ENCODE measurements around the gene LCN15. TPM values are rescaled to one million over a fixed set of nuclear protein-coding genes. Genes with fewer than 3 reads are reported as not detected.
A peak's percentile ranks its signal among the peaks of the same experiment; 100 is the strongest.

LCN15 gene
- total RNA-seq, 1 experiment from 2014 or later: not detected

- H2BK12ac ChIP-seq (ENCODE audit: insufficient read length, low read depth, low read length): no peak within 1 kb of the TSS
- peaks cover 11% of the 10 kb centered on the region for H3K79me1 ChIP-seq (ENCODE audit: insufficient read depth, low read depth, low read length, poor library complexity, severe bottlenecking)
- no peaks in the 10 kb centered on the region for H3K4me1 ChIP-seq (ENCODE audit: insufficient read depth, low read length)
- no peak within 1 kb of the TSS for H4K91ac ChIP-seq (ENCODE audit: insufficient read length, low read depth, low read length)
- H2AFZ ChIP-seq (ENCODE audit: low read length): no peak within 1 kb of the TSS
- H3K56ac ChIP-seq (ENCODE audit: insufficient read length, low read depth, low read length): no peak within 1 kb of the TSS
- DNase-seq: peak; percentile 65
- H4K20me1 ChIP-seq (ENCODE audit: control insufficient read depth, insufficient read depth, insufficient read length): peaks cover 4% of the 10 kb centered on the region
- no peak within 1 kb of the TSS for H2BK5ac ChIP-seq (ENCODE audit: insufficient read length, low read length)
- Mint-ChIP-seq H3K36me3 (ENCODE audit: insufficient read depth in 1 of 3, low read depth in 3 of 3) (peaks cover 23 to 46% (median 37%) of the 10 kb centered on the region in 3 experiments; a peak in 6 of 7 replicates), H3K27ac (peak within 1 kb of the TSS in 2 of 3 experiments; percentile 68 to 86; a peak in 2 of 7 replicates), H3K27me3 (ENCODE audit: low read depth) (peaks cover 15% of the 10 kb centered on the region), H3K4me1 (peaks cover 16 to 27% of the 10 kb centered on the region in 2 experiments), H3K9me3 (no peaks in the 10 kb centered on the region), H3K4me3 (peak within 1 kb of the TSS; percentile 80 to 91)
- H3T11ph ChIP-seq (ENCODE audit: low read length): no peak within 1 kb of the TSS
- no peak within 1 kb of the TSS for H2BK120ac ChIP-seq (ENCODE audit: low read depth, low read length, poor library complexity, severe bottlenecking)
- no peak within 1 kb of the TSS for H3K4ac ChIP-seq (ENCODE audit: low read depth, low read length)
- no peak within 1 kb of the TSS for H4K8ac ChIP-seq (replicated peaks; ENCODE audit: insufficient read length, low read depth, low read length)
- peak within 1 kb of the TSS; percentile 88 for H3K4me2 ChIP-seq (ENCODE audit: insufficient read depth, insufficient read length, low read length)
- peaks cover 9% of the 10 kb centered on the region; the same call in 1 of the 2 replicates for H3K79me2 ChIP-seq (ENCODE audit: insufficient read depth, low read length)
- TF ChIP-seq CTCF (conservative IDR thresholded peaks at IDR 0.05): no peak
- peak within 1 kb of the TSS; percentile 85 for H3K14ac ChIP-seq (ENCODE audit: insufficient read depth, low read length)
- WGBS (ENCODE audit: extremely low coverage, insufficient read length, low lambda C conversion rate): no CpG with 5 or more reads among the region's 96 CpGs
- no peak within 1 kb of the TSS for H3K27ac ChIP-seq (ENCODE audit: insufficient read length, low read depth, low read length)
- peak within 1 kb of the TSS; percentile 64 for H3K18ac ChIP-seq (ENCODE audit: insufficient read length, low read depth, low read length)
- no peak within 1 kb of the TSS for H2BK20ac ChIP-seq (ENCODE audit: low read depth, low read length, poor library complexity, severe bottlenecking)
- no peaks in the 10 kb centered on the region for H3K9me3 ChIP-seq (ENCODE audit: control insufficient read depth, low read depth, low read length)
- H3K27me3 ChIP-seq (ENCODE audit: insufficient read depth, low read length): no peaks in the 10 kb centered on the region; the same call in 1 of the 2 replicates
- H3K9ac ChIP-seq (ENCODE audit: extremely low read depth, insufficient read length, low read length): peak within 1 kb of the TSS; percentile 81
- H3K23ac ChIP-seq (ENCODE audit: insufficient read length, low read depth, low read length): no peak within 1 kb of the TSS
- H2AK5ac ChIP-seq (ENCODE audit: insufficient read length, low read length): no peak within 1 kb of the TSS
- no peak within 1 kb of the TSS for H4K5ac ChIP-seq (ENCODE audit: insufficient read length, low read depth, low read length)
- peaks cover 15% of the 10 kb centered on the region for H3K23me2 ChIP-seq (ENCODE audit: insufficient read length, low read depth, low read length, poor library complexity, severe bottlenecking)
- H2BK15ac ChIP-seq (ENCODE audit: low read depth, low read length): no peak within 1 kb of the TSS
These were observed 43.2 kb upstream of the LCN15 start, which contains the start of gene RABL6 for GRCh38 chr9:136807281-136808074. Gene RABL6, plus strand, starts transcription at chr9:136807948. Its CDS starts 249 bp downstream, at chr9:136808197.
